Stimulated activated CD4-positive, alpha-beta T cell treated with anti-CD3 and anti-CD28 coated beads, Interleukin-4, amount 100 ng/mL, for 48 hours (primary cell): ENCODE data around the gene LINC00305.

ENCODE experiments used
- DNase-seq, 2 donors: peaks; one replicate each; pipeline ENCODE4 v3.0.0-alpha.2; 2020; ENCODE audit warnings: low read depth in 2 of 2

LINC00305 gene

GRCh38 chr18:64031411-64031810 lies 117.5 kb downstream of the LINC00305 start:
- DNase-seq, result no peak
